Right lobe of liver (tissue), 6 donors: ENCODE measurements around the gene CACNB1. TPM values are rescaled to one million over a fixed set of nuclear protein-coding genes. Genes with fewer than 3 reads are reported as not detected.

Experiments
- ATAC-seq, 4 donors: fragments of 200-7000 bp; cut with Tn5 transposase; one replicate each; pipeline ENCODE4 v1.9.1; 2020; ENCODE audit warnings: mild to moderate bottlenecking in 4 of 4, moderate library complexity in 4 of 4
- DNase-seq, 3 donors: peaks; one replicate each; pipeline ENCODE4 v3.0.0-alpha.2; 2020
- H3K27ac ChIP-seq, 3 donors: fragments of 200-600 bp; one replicate each; pipeline ENCODE4 v1.8.0; 2022
- H3K27me3 ChIP-seq, 2 donors: fragments of 200-600 bp; one replicate each; pipeline ENCODE4 v1.8.0; 2022
- H3K36me3 ChIP-seq, 4 donors: fragments of 200-600 bp; sonication (generic) in 1 of 4; one replicate each; pipeline versions ENCODE4 v1.5.1 to v1.8.0; 2017 to 2022; ENCODE audit warnings: control low read depth in 1 of 4
- H3K4me1 ChIP-seq, 4 donors: fragments of 200-600 bp; sonication (generic) in 1 of 4; one replicate each; pipeline versions ENCODE4 v1.5.1 to v1.8.0; 2017 to 2022; ENCODE audit warnings: control low read depth in 1 of 4
- H3K4me3 ChIP-seq, 3 donors: fragments of 200-600 bp; one replicate each; pipeline ENCODE4 v1.8.0; 2022
- H3K9me3 ChIP-seq, 4 donors: fragments of 200-600 bp; sonication (generic) in 1 of 4; one replicate each; pipeline versions ENCODE4 v1.5.1 to v1.8.0; 2017 to 2022; ENCODE audit warnings: control low read depth in 1 of 4
- POLR2A ChIP-seq: fragments of 450-650 bp; IDR thresholded peaks from one replicate; pipeline ENCODE4 v1.6.1; 2017; ENCODE audit warnings: antibody characterized with exemption, mild to moderate bottlenecking
- WGBS: methylation state at CpG from one replicate; pipeline ENCODE4 v1.1.6; 2018; ENCODE audit warnings: low coverage, low lambda C conversion rate; ENCODE audit not compliant: insufficient coverage; ENCODE audit errors: missing lambda C conversion rate; 5-methylcytosine and 5-hydroxymethylcytosine counted together
- intact Hi-C, 2 donors: fragments of 100-400 bp; cut with DNase I; formaldehyde crosslinking; loops; one replicate each; pipeline versions ENCODE4 v1.11.2 to v1.14.1; 2022
- total RNA-seq, 6 experiments: library from RNA; depleted of rRNA in 2 of 6; stranded (reverse); fragments of >200 nt in 2 of 6; fragmentation: NEBNext Ultra II Directional in 3 of 6; extraction: Animal tissue kit (Norgen Biotek cat#: 25700) in 3 of 6; gene quantifications; one replicate each; pipeline versions ENCODE4 v1.1.0 to v1.2.4, GENCODE V29; 2016 to 2023
- TF ChIP-seq, protein P1 (sequence below), 4 donors: fragments of 200-600 bp in 3 of 4; fragments of 450-650 bp in 1 of 4; IDR thresholded peaks; one replicate each; pipeline versions ENCODE4 v1.5.1 to v1.8.0; 2016 to 2022; ENCODE audit warnings: antibody characterized with exemption in 4 of 4, mild to moderate bottlenecking in 2 of 4
- donor health status: DM: no; HTN: yes; CAD: no.
- donor health status: DM: no; HTN: no; CAD: no.
- donor health status: DM: no; HTN: no; CAD: no.
- donor health status: DM: no; HTN: yes; CAD: no.
- donor health status: DM: no; HTN: yes; CAD: no.

CACNB1 gene
- total RNA-seq, 6 experiments from 2014 or later = 0.18 to 1.3 (median 0.27) TPM; not detected in 1

DNA sequence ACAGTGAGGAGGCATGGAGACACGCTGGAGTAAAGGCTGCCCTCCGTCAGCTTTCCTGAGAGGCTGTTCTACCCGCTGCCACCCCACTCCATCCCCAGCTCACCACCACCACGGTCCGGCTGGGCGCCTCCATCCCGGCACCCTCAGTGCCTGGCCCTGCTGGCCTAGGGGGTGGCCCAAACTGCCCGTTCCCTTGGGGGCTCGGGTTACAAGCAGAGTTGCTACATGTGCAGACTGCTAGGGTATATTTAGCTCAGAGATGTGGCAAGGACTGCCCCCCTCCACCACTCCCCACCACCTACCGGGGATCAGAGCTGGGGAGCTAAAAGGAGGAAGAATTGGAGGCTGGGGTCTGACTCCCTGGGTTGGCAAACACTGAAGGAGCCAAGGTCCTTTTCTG is 4.1 kb downstream of the CACNB1 start:
- Histone ChIP-seq H3K27ac (no peak overlapping the region), H3K36me3 (no peaks in the 10 kb centered on the region), H3K4me1 (peaks cover 0 to 9% (median 0%) of the 10 kb centered on the region in 4 donors), H3K4me3 (no peak overlapping the region), H3K9me3 (no peaks in the 10 kb centered on the region), H3K27me3 (no peaks in the 10 kb centered on the region)
- intact Hi-C loops = no loop called here
- 60% methylated on average over 1 of the region's 10 CpGs for WGBS
- ATAC-seq (no peak), DNase-seq (no peak)
- TF ChIP-seq POLR2A = no peak

DNA sequence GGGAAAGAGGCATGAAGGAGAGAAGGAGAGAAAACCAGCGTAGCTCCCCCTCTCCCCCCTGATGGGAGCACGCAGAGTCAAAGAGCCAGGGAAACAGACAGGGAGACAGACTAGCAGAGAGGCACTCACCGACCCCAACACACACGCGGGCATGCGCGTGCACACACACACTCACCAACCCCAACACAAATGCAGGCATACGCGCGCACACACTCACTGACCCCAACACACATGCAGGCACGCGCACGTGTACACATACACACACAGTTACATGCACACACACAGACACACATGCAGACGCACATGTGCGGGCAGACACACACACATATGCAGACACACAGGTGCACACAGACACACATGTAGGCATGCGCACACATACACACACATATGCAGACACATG is 4.6 kb downstream of the CACNB1 start:
- no peak for ATAC-seq
- H3K9me3 ChIP-seq = no peaks in the 10 kb centered on the region
- 91% methylated on average over 12 of the region's 16 CpGs for WGBS
- H3K27ac ChIP-seq = no peak overlapping the region
- peaks cover 0 to 4% (median 0%) of the 10 kb centered on the region in 4 donors for H3K4me1 ChIP-seq
- DNase-seq = no peak
- intact Hi-C loops = no loop called here
- H3K27me3 ChIP-seq = no peaks in the 10 kb centered on the region
- no peaks in the 10 kb centered on the region for H3K36me3 ChIP-seq
- TF ChIP-seq, protein P1, sequence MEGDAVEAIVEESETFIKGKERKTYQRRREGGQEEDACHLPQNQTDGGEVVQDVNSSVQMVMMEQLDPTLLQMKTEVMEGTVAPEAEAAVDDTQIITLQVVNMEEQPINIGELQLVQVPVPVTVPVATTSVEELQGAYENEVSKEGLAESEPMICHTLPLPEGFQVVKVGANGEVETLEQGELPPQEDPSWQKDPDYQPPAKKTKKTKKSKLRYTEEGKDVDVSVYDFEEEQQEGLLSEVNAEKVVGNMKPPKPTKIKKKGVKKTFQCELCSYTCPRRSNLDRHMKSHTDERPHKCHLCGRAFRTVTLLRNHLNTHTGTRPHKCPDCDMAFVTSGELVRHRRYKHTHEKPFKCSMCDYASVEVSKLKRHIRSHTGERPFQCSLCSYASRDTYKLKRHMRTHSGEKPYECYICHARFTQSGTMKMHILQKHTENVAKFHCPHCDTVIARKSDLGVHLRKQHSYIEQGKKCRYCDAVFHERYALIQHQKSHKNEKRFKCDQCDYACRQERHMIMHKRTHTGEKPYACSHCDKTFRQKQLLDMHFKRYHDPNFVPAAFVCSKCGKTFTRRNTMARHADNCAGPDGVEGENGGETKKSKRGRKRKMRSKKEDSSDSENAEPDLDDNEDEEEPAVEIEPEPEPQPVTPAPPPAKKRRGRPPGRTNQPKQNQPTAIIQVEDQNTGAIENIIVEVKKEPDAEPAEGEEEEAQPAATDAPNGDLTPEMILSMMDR (IDR thresholded peaks at IDR 0.05) = no peak
- no peak overlapping the region for H3K4me3 ChIP-seq

DNA sequence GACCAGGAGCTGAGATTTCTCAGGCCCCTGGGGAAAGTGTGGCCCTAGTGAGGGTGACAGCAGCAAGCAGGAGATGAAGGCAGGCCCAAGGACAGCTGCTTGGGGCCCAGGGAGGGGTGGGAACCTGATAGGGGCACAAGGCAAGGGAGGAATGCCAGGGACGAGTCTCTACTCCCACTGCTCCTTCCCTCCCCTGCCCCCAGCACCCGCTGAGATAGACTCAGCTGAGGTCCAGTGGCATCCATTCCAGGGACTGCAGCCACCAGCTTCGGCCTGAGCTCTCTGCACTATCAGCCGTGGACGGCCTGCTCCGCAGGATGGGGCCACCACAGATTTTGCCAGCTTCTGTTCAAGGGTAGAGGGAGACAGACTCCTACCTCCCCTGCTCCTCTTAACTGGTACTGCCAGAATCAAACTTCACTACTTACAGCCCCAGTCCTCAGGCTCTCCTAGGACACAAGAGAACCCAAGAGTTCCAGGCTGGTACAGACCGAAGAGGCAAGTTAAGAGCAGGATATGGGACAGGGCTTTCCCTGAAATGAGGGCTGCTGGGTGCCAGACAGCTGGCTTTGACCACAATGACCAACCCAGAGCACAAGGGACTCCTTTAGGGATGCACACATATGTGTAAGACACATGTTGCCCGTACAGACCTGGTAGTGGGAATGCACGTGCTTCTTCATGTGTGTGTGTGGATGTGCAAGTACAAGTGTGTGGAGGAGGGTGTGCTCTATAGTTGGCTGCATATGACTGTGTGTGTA is 5.5 kb downstream of the CACNB1 start:
- Histone ChIP-seq H3K36me3 (no peaks in the 10 kb centered on the region), H3K27me3 (no peaks in the 10 kb centered on the region), H3K27ac (no peak overlapping the region), H3K4me1 (no peaks in the 10 kb centered on the region), H3K9me3 (no peaks in the 10 kb centered on the region), H3K4me3 (no peak overlapping the region)
- intact Hi-C loops = no loop called here
- DNase-seq (no peak), ATAC-seq (no peak)
- 100% methylated on average over 1 of the region's 9 CpGs for WGBS
- TF ChIP-seq, protein P1 (IDR thresholded peaks at IDR 0.05) = no peak
- no peak for TF ChIP-seq POLR2A

DNA sequence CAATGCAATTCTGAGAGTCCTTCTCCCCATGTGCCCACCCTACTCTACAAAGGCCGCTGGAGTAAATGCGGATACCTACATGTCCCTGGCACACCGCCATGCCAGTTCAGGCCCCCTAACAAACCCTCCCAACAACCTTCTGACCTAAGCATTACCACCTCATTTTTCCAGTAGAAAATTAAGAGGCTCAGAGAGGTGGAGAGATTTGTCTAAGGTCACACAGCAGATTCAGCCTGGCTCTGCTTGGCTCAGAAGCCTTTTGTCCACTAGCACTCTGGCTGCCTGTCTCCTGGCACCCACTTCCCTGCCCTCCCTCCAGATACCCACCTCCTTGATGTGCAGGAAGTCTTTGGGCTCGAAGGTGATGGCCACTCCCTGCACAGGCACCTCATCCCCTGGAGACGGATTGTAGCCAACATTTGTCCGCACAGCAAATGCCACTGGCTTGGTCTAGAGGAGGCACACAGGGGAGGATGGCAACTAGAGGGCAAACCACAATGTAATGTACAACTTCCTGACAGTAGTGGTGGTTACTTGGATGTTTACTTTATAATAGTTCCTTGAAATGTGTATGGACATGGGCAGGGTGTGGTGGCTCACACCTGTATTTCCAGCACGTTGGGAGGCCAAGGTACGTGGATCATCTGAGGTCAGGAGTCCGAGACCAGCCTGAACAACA is 10.2 kb downstream of the CACNB1 start:
- WGBS = 83% methylated on average over 2 of the region's 9 CpGs
- Histone ChIP-seq H3K27ac (no peak overlapping the region), H3K9me3 (no peaks in the 10 kb centered on the region), H3K4me3 (no peak overlapping the region), H3K4me1 (no peaks in the 10 kb centered on the region), H3K27me3 (no peaks in the 10 kb centered on the region), H3K36me3 (no peaks in the 10 kb centered on the region)
- intact Hi-C loops = no loop called here
- ATAC-seq (no peak), DNase-seq (no peak)
- TF ChIP-seq, protein P1 (IDR thresholded peaks at IDR 0.05) = no peak
- no peak for TF ChIP-seq POLR2A

DNA sequence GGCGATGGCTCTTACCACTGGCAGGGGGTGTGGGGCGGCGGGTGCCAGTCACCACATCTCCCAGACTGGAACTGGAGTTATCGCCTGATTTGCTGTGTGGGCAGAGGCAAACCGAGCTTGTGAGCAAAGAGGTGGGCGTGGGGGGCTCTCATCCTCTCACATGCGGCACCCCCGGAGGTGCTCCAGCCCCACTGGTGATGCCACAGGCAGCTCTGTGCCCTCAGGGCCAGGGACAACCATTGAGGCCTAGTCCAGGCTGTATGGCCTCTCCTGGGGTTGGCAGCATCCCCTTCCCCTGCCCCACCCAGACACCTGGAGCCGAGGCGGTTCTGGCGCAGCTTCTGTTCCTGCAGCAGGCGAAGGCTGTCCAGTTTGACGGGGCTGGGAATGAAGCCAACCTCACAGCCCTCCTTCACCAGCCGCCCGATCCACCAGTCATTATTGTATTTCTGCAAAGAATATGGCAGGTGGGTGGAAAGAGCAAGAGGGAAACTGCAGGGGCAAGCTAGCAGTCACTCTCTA is 10.9 kb downstream of the CACNB1 start:
- Histone ChIP-seq H3K27ac (no peak overlapping the region), H3K4me1 (no peaks in the 10 kb centered on the region), H3K9me3 (no peaks in the 10 kb centered on the region), H3K36me3 (no peaks in the 10 kb centered on the region), H3K4me3 (no peak overlapping the region), H3K27me3 (no peaks in the 10 kb centered on the region)
- TF ChIP-seq, protein P1 (IDR thresholded peaks at IDR 0.05) = no peak
- TF ChIP-seq POLR2A = no peak
- intact Hi-C loops = no loop called here
- ATAC-seq = no peak
- no peak for DNase-seq
- WGBS = 80% methylated on average over 1 of the region's 15 CpGs
